ENCODE data around the gene ENDOD1. TPM values are rescaled to one million over a fixed set of nuclear protein-coding genes. Genes with fewer than 3 reads are reported as not detected.

Gene ENDOD1
- total and polyA plus RNA-seq, 5 donors from 2014 or later = 9.1 to 14.6 (median 11.0) TPM

DNA sequence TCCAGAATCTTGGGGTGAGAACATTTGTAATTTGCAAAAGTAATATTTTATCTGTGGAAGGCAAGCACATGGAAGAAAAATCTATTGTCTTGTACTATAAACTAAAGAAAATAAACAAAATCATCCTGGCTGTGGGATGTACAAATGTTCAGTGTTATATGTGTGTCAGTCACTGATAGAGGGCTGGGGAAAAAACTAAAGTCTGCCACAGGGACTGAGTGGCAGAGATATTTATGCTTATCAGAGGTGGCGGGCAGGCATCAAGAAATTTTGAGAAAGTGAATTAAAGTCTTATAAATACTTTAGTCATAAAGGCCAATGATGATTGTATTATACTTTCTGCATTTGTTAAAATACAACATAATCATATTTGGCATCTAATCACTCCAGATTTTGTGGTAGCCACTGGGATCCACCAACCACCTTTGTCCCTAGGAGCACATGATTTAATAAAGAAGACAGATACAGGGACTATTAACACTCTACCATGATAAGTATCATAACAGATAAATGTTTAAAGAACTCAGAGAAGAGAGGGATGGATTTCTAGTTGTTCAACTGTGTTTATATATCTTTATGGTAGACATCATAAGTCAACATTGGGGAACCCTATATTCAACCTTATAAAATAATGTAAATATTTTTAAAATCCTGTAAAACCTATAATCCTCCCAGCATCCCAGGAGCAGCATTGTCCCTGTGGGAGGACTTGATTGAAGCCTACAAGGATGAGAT is 2.6 kb upstream of the ENDOD1 start:
- Mint-ChIP-seq H3K4me1 (peaks cover 11 to 33% (median 28%) of the 10 kb centered on the region in 4 donors), H3K9me3 (no peaks in the 10 kb centered on the region), H3K36me3 (no peaks in the 10 kb centered on the region), H3K27ac (peak overlapping the region in 1 of 3 donors; percentile 66), H3K27me3 (peaks cover 4% of the 10 kb centered on the region), H3K4me3 (peak overlapping the region in 3 of 4 donors; percentile 26 to 69 (median 66))
- H3K27me3 ChIP-seq (ENCODE audit: control insufficient read depth, insufficient read depth, low read length) = no peaks in the 10 kb centered on the region
- no peak overlapping the region for H3K27ac ChIP-seq (ENCODE audit: insufficient read depth, low read length, poor library complexity, severe bottlenecking)
- H3K4me3 ChIP-seq (ENCODE audit: low read depth, low read length) = no peak overlapping the region
- no peaks in the 10 kb centered on the region for H3K9me3 ChIP-seq (ENCODE audit: control insufficient read depth in 2 of 2, low read length in 2 of 2)
- H3K4me1 ChIP-seq (ENCODE audit: control insufficient read depth, insufficient read depth, low read length, poor library complexity, severe bottlenecking) = peaks cover 24% of the 10 kb centered on the region
- no peak for ATAC-seq (ENCODE audit: low read depth in 2 of 2)
- no peak for DNase-seq
- H3K36me3 ChIP-seq (ENCODE audit: control insufficient read depth, insufficient read depth, low read length) = no peaks in the 10 kb centered on the region

DNA sequence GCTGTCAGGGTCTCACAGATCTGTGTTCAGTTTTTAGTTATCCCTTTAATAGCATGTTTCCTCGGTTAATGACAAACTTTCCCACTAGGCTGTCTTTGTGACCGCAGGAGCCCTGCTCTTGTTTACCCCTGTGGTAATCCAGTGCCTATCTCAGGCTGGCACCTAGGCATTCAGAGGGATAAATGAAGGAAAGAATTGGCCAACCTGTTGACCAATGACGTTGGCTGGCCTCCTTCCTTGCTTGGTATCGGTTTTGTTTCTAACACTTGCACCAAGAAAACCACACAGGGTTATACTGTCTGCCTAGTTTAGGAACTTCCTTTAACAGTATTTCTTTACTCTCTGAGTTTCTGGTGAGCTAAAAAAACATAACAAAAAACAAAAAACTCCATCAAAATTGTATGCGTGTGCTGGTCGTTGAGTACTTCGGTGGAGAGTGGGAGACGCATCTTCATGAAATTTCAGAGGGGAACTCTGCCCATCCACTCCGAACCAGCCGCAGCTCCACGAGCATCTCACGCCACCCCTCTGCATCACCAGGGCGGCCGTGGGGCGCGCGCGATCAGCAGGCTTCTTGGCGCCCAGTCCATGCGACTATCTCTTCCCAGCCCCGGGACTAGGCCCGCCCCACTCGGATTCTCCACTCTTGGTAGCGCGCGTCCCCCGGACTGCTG is 563 bp upstream of the ENDOD1 start:
- Histone ChIP-seq H3K36me3 (ENCODE audit: control insufficient read depth, insufficient read depth, low read length) (no peaks in the 10 kb centered on the region), H3K4me1 (ENCODE audit: control insufficient read depth, insufficient read depth, low read length, poor library complexity, severe bottlenecking) (peaks cover 27% of the 10 kb centered on the region), H3K9me3 (ENCODE audit: control insufficient read depth in 2 of 2, low read length in 2 of 2) (no peaks in the 10 kb centered on the region), H3K27me3 (ENCODE audit: control insufficient read depth, insufficient read depth, low read length) (no peaks in the 10 kb centered on the region), H3K27ac (ENCODE audit: insufficient read depth, low read length, poor library complexity, severe bottlenecking) (peak overlapping the region; percentile 83), H3K4me3 (ENCODE audit: low read depth, low read length) (peak overlapping the region; percentile 73)
- Mint-ChIP-seq H3K27ac (peak overlapping the region; percentile 96 to 98 (median 97)), H3K4me3 (peak overlapping the region; percentile 90 to 96 (median 92)), H3K4me1 (peaks cover 17 to 51% (median 41%) of the 10 kb centered on the region in 4 donors), H3K36me3 (peaks cover 4% of the 10 kb centered on the region), H3K9me3 (peaks cover 0 to 2% (median 0%) of the 10 kb centered on the region in 7 donors), H3K27me3 (peaks cover 4% of the 10 kb centered on the region)
- DNase-seq (peak in 1 of 3 donors; percentile 83), ATAC-seq (ENCODE audit: low read depth in 2 of 2) (peak; percentile 60 to 64)

DNA sequence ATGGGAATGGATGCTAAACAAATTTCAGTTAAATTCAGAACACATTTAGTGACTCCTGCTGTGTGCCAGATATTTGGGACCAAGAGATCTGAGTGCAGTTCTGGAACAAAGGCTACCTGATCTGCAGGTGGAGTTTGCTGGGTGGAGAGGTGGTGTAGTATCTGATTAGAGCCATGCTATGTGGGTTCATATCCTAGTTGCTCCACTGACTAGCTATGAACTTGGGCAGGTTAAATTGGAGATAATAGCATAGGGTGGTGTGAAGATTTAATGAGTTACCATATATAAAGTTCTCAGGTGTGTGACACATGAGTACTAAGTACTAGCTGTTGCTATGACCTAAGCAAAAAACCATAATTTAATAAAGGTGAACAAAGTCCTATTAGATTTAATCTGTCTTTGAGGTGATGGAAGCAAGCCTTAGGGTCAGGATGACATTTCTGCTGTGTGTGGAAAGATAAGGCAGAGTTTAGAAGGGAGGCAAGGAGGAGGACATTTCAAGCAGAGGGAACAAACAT is 2.1 kb downstream of the ENDOD1 start:
- no peak for DNase-seq
- Mint-ChIP-seq H3K4me3 (peak overlapping the region; percentile 79 to 92 (median 90)), H3K27me3 (peaks cover 4% of the 10 kb centered on the region), H3K36me3 (peaks cover 4% of the 10 kb centered on the region), H3K9me3 (peaks cover 0 to 2% (median 0%) of the 10 kb centered on the region in 7 donors), H3K27ac (peak overlapping the region in 2 of 3 donors; percentile 5 to 22), H3K4me1 (peaks cover 25 to 70% (median 47%) of the 10 kb centered on the region in 4 donors)
- Histone ChIP-seq H3K27me3 (ENCODE audit: control insufficient read depth, insufficient read depth, low read length) (no peaks in the 10 kb centered on the region), H3K4me3 (ENCODE audit: low read depth, low read length) (no peak overlapping the region), H3K9me3 (ENCODE audit: control insufficient read depth in 2 of 2, low read length in 2 of 2) (no peaks in the 10 kb centered on the region), H3K36me3 (ENCODE audit: control insufficient read depth, insufficient read depth, low read length) (no peaks in the 10 kb centered on the region), H3K4me1 (ENCODE audit: control insufficient read depth, insufficient read depth, low read length, poor library complexity, severe bottlenecking) (peaks cover 36% of the 10 kb centered on the region), H3K27ac (ENCODE audit: insufficient read depth, low read length, poor library complexity, severe bottlenecking) (no peak overlapping the region)
- no peak for ATAC-seq (ENCODE audit: low read depth in 2 of 2)

DNA sequence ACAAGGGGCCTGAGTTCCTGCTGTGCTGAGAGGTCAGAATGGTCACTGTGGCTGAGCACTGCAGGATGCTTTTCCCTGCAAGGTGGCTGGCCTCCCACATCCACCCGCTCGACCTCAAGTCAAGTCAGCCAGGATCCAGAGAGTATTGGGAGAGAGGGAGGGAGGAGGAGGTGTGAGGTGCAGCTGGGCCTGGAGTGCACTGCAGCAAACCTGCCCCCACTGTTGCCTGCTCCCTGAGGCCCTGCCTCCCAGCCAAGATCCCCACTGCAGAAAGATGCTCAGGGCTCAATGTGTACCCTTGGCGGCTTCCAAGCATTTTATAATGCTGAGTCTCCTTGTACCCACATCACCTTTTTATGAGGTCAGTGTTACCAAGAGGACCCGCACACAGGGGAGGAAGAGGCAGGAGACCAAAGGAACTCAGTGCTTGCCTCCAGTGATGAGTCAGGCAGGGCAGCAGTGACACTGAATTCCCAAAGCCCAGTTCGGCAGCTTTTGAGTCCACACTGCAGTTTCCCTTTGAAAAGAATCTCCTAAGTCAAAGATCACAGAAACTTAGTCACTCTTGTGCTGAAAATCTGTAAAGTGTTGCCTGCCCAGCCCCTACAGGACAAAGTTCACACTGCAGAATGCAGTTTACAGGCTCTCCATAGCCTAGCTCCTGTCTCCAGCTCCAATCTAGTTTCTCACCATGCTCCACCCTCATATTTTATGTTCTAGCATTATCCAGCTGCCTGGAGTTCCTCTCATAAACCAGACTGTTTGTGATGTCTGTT is 3.1 kb downstream of the ENDOD1 start:
- Mint-ChIP-seq H3K4me3 (peak overlapping the region in 3 of 4 donors; percentile 10 to 92 (median 57)), H3K27ac (peak overlapping the region in 1 of 3 donors; percentile 33), H3K27me3 (no peaks in the 10 kb centered on the region), H3K36me3 (peaks cover 10% of the 10 kb centered on the region), H3K9me3 (peaks cover 0 to 2% (median 0%) of the 10 kb centered on the region in 7 donors), H3K4me1 (peaks cover 25 to 79% (median 53%) of the 10 kb centered on the region in 4 donors)
- Histone ChIP-seq H3K27me3 (ENCODE audit: control insufficient read depth, insufficient read depth, low read length) (no peaks in the 10 kb centered on the region), H3K36me3 (ENCODE audit: control insufficient read depth, insufficient read depth, low read length) (no peaks in the 10 kb centered on the region), H3K4me1 (ENCODE audit: control insufficient read depth, insufficient read depth, low read length, poor library complexity, severe bottlenecking) (peaks cover 36% of the 10 kb centered on the region), H3K4me3 (ENCODE audit: low read depth, low read length) (no peak overlapping the region), H3K27ac (ENCODE audit: insufficient read depth, low read length, poor library complexity, severe bottlenecking) (no peak overlapping the region), H3K9me3 (ENCODE audit: control insufficient read depth in 2 of 2, low read length in 2 of 2) (no peaks in the 10 kb centered on the region)
- DNase-seq = peak in 2 of 3 donors; percentile 26 to 54
- no peak for ATAC-seq (ENCODE audit: low read depth in 2 of 2)

DNA sequence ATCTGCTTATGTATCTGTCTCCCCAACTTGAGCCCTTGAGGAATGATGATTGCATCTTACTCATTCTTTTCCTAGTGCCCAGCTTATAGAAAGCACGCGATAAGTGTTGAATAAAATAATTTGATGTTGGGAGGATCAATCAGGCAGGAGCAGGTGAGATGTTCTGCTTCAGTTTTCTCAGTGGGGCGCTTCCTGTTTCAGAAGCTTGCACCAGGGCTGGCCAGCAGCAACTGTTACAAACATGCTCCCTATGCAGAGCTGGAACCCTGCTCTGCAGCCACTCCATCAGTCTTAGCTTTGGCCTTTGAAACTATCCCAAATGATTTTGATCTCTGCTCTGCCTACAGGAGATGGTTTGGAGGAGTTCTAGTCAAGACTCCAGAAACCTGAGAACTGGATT is 3.9 kb downstream of the ENDOD1 start:
- H3K27me3 Mint-ChIP-seq = no peaks in the 10 kb centered on the region
- peaks cover 0 to 2% (median 0%) of the 10 kb centered on the region in 7 donors for H3K9me3 Mint-ChIP-seq
- peaks cover 15% of the 10 kb centered on the region for H3K36me3 Mint-ChIP-seq
- peak overlapping the region in 1 of 3 donors; percentile 11 for H3K27ac Mint-ChIP-seq
- no peak overlapping the region for H3K27ac ChIP-seq (ENCODE audit: insufficient read depth, low read length, poor library complexity, severe bottlenecking)
- no peak for DNase-seq
- H3K9me3 ChIP-seq (ENCODE audit: control insufficient read depth in 2 of 2, low read length in 2 of 2) = no peaks in the 10 kb centered on the region
- peaks cover 35% of the 10 kb centered on the region for H3K4me1 ChIP-seq (ENCODE audit: control insufficient read depth, insufficient read depth, low read length, poor library complexity, severe bottlenecking)
- H3K4me3 ChIP-seq (ENCODE audit: low read depth, low read length) = no peak overlapping the region
- peak overlapping the region; percentile 10 to 79 (median 44) for H3K4me3 Mint-ChIP-seq
- no peaks in the 10 kb centered on the region for H3K36me3 ChIP-seq (ENCODE audit: control insufficient read depth, insufficient read depth, low read length)
- peaks cover 25 to 79% (median 57%) of the 10 kb centered on the region in 4 donors for H3K4me1 Mint-ChIP-seq
- ATAC-seq (ENCODE audit: low read depth in 2 of 2) = no peak
- no peaks in the 10 kb centered on the region for H3K27me3 ChIP-seq (ENCODE audit: control insufficient read depth, insufficient read depth, low read length)

DNA sequence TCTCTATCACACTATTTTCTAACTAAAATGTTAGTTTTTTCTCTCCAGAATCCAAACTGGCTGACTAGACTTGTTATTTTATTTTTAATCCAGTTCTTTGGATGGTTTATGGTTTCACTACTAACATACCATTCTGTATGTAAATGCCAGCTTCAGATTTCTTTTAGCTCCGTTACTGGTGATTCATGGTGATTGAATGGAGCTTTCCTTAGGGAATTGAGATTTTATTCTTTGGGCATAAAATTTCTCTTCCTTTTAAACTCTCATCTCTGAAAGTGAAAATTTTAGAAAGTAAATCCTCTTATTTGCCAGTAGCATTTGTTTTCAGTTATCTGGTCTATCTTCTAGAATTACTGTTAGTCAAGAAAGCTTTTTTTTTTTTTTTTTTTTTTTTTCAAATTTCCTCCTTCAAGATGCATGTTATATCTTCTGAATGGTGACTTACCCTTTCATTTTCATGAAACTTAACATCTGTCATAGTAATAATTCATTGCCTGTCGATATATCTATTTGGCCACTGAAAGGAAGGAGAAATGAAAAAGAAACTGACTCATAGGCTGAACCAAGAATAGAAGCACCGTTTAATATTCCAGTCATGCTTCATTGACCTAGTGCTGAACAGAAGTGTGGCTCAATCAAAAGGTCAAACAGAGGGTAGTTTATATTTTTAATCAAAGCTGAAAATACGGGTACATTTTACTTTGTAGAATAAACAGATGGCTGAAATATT is 6.4 kb downstream of the ENDOD1 start:
- no peaks in the 10 kb centered on the region for H3K36me3 ChIP-seq (ENCODE audit: control insufficient read depth, insufficient read depth, low read length)
- no peaks in the 10 kb centered on the region for H3K27me3 Mint-ChIP-seq
- peaks cover 23% of the 10 kb centered on the region for H3K36me3 Mint-ChIP-seq
- no peak overlapping the region for H3K4me3 Mint-ChIP-seq
- H3K27ac ChIP-seq (ENCODE audit: insufficient read depth, low read length, poor library complexity, severe bottlenecking) = no peak overlapping the region
- H3K27ac Mint-ChIP-seq = no peak overlapping the region
- peaks cover 15% of the 10 kb centered on the region for H3K4me1 ChIP-seq (ENCODE audit: control insufficient read depth, insufficient read depth, low read length, poor library complexity, severe bottlenecking)
- peaks cover 0 to 2% (median 0%) of the 10 kb centered on the region in 7 donors for H3K9me3 Mint-ChIP-seq
- ATAC-seq (ENCODE audit: low read depth in 2 of 2) = peak; percentile 59 to 70
- H3K4me1 Mint-ChIP-seq = peaks cover 18 to 61% (median 45%) of the 10 kb centered on the region in 4 donors
- no peaks in the 10 kb centered on the region for H3K27me3 ChIP-seq (ENCODE audit: control insufficient read depth, insufficient read depth, low read length)
- no peaks in the 10 kb centered on the region for H3K9me3 ChIP-seq (ENCODE audit: control insufficient read depth in 2 of 2, low read length in 2 of 2)
- H3K4me3 ChIP-seq (ENCODE audit: low read depth, low read length) = no peak overlapping the region
- DNase-seq = peak in 1 of 3 donors; percentile 66

DNA sequence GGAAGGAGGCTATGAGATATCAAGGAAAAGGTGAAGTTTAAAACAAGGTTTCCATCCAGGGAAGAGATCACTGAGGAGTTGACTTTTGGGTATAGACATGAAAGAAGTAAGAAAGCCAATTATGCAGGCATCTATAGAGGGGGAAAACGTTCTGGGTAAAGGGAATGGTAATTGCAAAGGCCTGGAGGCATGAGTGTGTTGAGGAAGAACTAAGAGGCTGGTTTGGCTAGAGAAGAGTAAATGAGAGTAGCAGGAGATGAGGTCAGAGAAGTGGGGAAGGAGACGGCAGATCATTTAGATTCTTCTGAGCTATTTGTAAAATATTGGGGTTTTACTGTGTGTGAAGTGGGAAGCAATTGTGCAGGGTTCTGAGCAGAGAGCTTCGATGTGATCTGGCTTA is 7.6 kb downstream of the ENDOD1 start:
- ATAC-seq (ENCODE audit: low read depth in 2 of 2) (no peak), DNase-seq (no peak)
- peaks cover 26% of the 10 kb centered on the region for H3K36me3 Mint-ChIP-seq
- H3K36me3 ChIP-seq (ENCODE audit: control insufficient read depth, insufficient read depth, low read length) = no peaks in the 10 kb centered on the region
- H3K9me3 Mint-ChIP-seq = peaks cover 0 to 2% (median 0%) of the 10 kb centered on the region in 7 donors
- H3K4me1 Mint-ChIP-seq = peaks cover 18 to 49% (median 33%) of the 10 kb centered on the region in 4 donors
- no peak overlapping the region for H3K27ac ChIP-seq (ENCODE audit: insufficient read depth, low read length, poor library complexity, severe bottlenecking)
- H3K4me3 Mint-ChIP-seq = no peak overlapping the region
- no peak overlapping the region for H3K4me3 ChIP-seq (ENCODE audit: low read depth, low read length)
- no peaks in the 10 kb centered on the region for H3K27me3 ChIP-seq (ENCODE audit: control insufficient read depth, insufficient read depth, low read length)
- H3K9me3 ChIP-seq (ENCODE audit: control insufficient read depth in 2 of 2, low read length in 2 of 2) = no peaks in the 10 kb centered on the region
- no peaks in the 10 kb centered on the region for H3K27me3 Mint-ChIP-seq
- H3K4me1 ChIP-seq (ENCODE audit: control insufficient read depth, insufficient read depth, low read length, poor library complexity, severe bottlenecking) = peaks cover 13% of the 10 kb centered on the region
- H3K27ac Mint-ChIP-seq = peak overlapping the region in 2 of 3 donors; percentile 32 to 66

Data from CD4-positive, CD25-positive, alpha-beta regulatory T cell (primary cell).